ENCODE measurements around the gene PI4KB. TPM values are rescaled to one million over a fixed set of nuclear protein-coding genes. Genes with fewer than 3 reads are reported as not detected.
A peak's percentile ranks its signal among the peaks of the same experiment; 100 is the strongest.

Gene PI4KB
- total RNA-seq, 1 donor from 2014 or later: 68.7 TPM

DNA sequence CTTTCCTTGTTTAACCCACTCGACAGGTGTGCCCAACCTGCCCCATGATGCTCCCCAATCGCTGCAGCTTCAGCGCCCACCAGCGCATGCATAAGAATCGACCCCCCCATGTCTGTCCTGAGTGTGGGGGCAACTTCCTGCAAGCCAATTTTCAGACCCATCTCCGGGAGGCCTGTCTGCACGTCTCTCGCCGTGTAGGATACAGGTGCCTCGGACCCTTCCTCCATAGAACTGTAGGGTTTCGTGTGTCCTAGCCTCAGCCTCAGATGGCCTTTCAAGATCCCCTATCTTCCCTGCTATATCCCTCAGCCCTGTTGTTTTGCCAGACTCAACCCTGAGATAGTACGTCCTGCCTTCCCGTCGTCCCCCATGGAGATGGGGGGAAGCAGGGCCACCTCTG, 38.7 kb downstream of the PI4KB start:
- H3K27ac Mint-ChIP-seq (ENCODE audit: unreplicated experiment): peak overlapping the region; percentile 38
- no peak overlapping the region for H3K4me3 Mint-ChIP-seq (ENCODE audit: unreplicated experiment)
- H3K9me3 Mint-ChIP-seq (ENCODE audit: unreplicated experiment): peaks cover 4% of the 10 kb centered on the region
- TF ChIP-seq, protein P1, sequence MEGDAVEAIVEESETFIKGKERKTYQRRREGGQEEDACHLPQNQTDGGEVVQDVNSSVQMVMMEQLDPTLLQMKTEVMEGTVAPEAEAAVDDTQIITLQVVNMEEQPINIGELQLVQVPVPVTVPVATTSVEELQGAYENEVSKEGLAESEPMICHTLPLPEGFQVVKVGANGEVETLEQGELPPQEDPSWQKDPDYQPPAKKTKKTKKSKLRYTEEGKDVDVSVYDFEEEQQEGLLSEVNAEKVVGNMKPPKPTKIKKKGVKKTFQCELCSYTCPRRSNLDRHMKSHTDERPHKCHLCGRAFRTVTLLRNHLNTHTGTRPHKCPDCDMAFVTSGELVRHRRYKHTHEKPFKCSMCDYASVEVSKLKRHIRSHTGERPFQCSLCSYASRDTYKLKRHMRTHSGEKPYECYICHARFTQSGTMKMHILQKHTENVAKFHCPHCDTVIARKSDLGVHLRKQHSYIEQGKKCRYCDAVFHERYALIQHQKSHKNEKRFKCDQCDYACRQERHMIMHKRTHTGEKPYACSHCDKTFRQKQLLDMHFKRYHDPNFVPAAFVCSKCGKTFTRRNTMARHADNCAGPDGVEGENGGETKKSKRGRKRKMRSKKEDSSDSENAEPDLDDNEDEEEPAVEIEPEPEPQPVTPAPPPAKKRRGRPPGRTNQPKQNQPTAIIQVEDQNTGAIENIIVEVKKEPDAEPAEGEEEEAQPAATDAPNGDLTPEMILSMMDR (IDR thresholded peaks at IDR 0.05; ENCODE audit: partially characterized antibody, unreplicated experiment): no peak
- peaks cover 8% of the 10 kb centered on the region for H3K36me3 Mint-ChIP-seq (ENCODE audit: unreplicated experiment)
- H3K27me3 Mint-ChIP-seq (ENCODE audit: unreplicated experiment): peaks cover 15% of the 10 kb centered on the region
- peaks cover 21% of the 10 kb centered on the region for H3K4me1 Mint-ChIP-seq (ENCODE audit: low read depth, unreplicated experiment)
- no peak for DNase-seq

DNA sequence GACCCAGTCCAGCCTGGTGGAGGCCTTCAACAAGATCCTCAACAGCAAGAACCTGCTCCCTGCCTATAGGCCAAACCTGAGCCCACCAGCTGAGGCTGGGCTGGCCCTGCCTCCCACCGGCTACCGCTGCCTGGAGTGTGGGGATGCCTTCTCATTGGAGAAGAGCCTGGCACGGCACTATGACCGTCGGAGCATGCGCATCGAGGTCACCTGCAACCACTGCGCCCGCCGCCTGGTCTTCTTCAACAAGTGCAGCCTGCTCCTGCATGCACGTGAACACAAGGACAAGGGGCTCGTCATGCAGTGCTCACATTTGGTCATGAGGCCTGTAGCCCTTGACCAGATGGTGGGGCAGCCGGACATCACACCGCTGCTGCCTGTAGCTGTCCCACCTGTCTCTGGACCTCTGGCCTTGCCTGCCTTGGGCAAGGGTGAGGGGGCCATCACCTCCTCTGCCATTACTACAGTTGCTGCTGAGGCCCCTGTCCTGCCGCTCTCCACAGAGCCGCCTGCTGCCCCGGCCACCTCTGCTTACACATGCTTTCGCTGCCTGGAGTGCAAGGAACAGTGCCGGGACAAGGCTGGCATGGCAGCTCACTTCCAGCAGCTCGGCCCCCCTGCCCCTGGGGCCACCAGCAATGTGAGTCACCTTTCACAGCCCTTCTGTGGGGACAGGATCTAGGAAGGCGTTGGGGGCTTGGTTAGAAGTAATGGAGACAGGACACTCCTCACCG, 39.3 kb downstream of the PI4KB start:
- H3K27ac Mint-ChIP-seq (ENCODE audit: unreplicated experiment): no peak overlapping the region

DNA sequence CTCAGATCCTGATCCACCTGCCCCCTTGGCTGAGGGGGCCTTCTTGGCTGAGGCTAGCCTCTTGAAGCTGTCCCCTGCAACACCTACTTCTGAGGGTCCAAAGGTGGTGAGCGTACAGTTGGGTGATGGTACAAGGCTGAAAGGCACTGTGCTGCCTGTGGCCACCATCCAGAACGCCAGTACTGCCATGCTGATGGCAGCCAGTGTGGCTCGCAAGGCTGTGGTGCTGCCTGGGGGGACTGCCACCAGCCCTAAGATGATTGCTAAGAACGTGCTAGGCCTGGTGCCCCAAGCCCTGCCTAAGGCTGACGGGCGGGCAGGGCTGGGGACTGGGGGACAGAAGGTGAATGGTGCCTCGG, 39.9 kb downstream of the PI4KB start:
- H3K27ac Mint-ChIP-seq (ENCODE audit: unreplicated experiment): no peak overlapping the region
- TF ChIP-seq, protein P1 (IDR thresholded peaks at IDR 0.05; ENCODE audit: partially characterized antibody, unreplicated experiment): no peak
- no peak overlapping the region for H3K4me3 Mint-ChIP-seq (ENCODE audit: unreplicated experiment)
- peaks cover 6% of the 10 kb centered on the region for H3K9me3 Mint-ChIP-seq (ENCODE audit: unreplicated experiment)
- peaks cover 13% of the 10 kb centered on the region for H3K27me3 Mint-ChIP-seq (ENCODE audit: unreplicated experiment)
- DNase-seq: no peak
- peaks cover 8% of the 10 kb centered on the region for H3K36me3 Mint-ChIP-seq (ENCODE audit: unreplicated experiment)
- H3K4me1 Mint-ChIP-seq (ENCODE audit: low read depth, unreplicated experiment): peaks cover 21% of the 10 kb centered on the region

More for the DNA sequence above, 39.3 kb downstream of the PI4KB start:
- H3K27me3 Mint-ChIP-seq (ENCODE audit: unreplicated experiment): peaks cover 15% of the 10 kb centered on the region
- no peak overlapping the region for H3K4me3 Mint-ChIP-seq (ENCODE audit: unreplicated experiment)
- H3K4me1 Mint-ChIP-seq (ENCODE audit: low read depth, unreplicated experiment): peaks cover 21% of the 10 kb centered on the region
- TF ChIP-seq, protein P1 (IDR thresholded peaks at IDR 0.05; ENCODE audit: partially characterized antibody, unreplicated experiment): no peak
- H3K9me3 Mint-ChIP-seq (ENCODE audit: unreplicated experiment): peaks cover 6% of the 10 kb centered on the region
- H3K36me3 Mint-ChIP-seq (ENCODE audit: unreplicated experiment): peaks cover 8% of the 10 kb centered on the region
- DNase-seq: no peak

DNA sequence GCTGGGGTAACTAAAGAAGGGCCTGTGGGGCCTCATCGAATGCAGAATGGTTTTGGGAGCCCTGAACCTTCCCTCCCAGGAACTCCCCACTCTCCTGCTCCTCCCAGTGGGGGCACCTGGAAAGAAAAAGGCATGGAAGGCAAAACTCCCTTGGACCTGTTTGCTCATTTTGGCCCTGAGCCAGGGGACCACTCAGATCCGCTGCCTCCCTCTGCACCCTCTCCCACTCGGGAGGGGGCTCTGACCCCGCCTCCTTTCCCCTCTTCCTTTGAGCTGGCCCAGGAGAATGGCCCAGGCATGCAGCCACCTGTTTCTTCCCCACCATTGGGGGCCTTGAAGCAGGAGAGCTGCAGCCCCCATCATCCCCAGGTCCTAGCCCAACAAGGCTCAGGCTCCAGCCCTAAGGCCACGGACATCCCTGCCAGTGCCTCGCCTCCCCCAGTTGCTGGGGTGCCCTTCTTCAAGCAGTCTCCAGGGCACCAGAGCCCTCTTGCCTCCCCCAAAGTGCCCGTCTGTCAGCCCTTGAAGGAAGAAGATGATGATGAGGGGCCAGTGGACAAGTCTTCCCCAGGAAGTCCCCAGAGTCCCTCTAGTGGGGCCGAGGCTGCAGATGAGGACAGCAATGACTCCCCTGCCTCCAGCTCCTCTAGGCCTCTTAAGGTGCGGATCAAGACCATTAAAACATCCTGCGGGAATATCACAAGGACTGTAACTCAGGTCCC, 40.4 kb downstream of the PI4KB start:
- no peak overlapping the region for H3K4me3 Mint-ChIP-seq (ENCODE audit: unreplicated experiment)
- TF ChIP-seq, protein P1 (IDR thresholded peaks at IDR 0.05; ENCODE audit: partially characterized antibody, unreplicated experiment): no peak
- peaks cover 13% of the 10 kb centered on the region for H3K27me3 Mint-ChIP-seq (ENCODE audit: unreplicated experiment)
- H3K4me1 Mint-ChIP-seq (ENCODE audit: low read depth, unreplicated experiment): peaks cover 21% of the 10 kb centered on the region
- H3K36me3 Mint-ChIP-seq (ENCODE audit: unreplicated experiment): peaks cover 8% of the 10 kb centered on the region
- DNase-seq: no peak
- H3K27ac Mint-ChIP-seq (ENCODE audit: unreplicated experiment): no peak overlapping the region
- H3K9me3 Mint-ChIP-seq (ENCODE audit: unreplicated experiment): peaks cover 8% of the 10 kb centered on the region
